Erythroblast (primary cell): ENCODE measurements around the gene SPAG16.
"Not testable (repeated sequence)": the region's sequence is repeated elsewhere in the genome, so short reads cannot be mapped to it uniquely, and the experiment has no call there.

Experiments
- DNase-seq, 2 experiments: peaks; one replicate each; lab custom pipeline; 2025; lab: John Stamatoyannopoulos, UW
- GATA1 ChIP-seq: IDR thresholded peaks from 2 replicates; pipeline ENCODE4 v1.6.1; 2011; ENCODE audit warnings: low read depth, mild to moderate bottlenecking, control low read depth, low read length, moderate library complexity
- POLR2A ChIP-seq: IDR thresholded peaks from 2 replicates; pipeline ENCODE4 v1.6.1; 2011; ENCODE audit warnings: mild to moderate bottlenecking, low read length

SPAG16 gene

DNA sequence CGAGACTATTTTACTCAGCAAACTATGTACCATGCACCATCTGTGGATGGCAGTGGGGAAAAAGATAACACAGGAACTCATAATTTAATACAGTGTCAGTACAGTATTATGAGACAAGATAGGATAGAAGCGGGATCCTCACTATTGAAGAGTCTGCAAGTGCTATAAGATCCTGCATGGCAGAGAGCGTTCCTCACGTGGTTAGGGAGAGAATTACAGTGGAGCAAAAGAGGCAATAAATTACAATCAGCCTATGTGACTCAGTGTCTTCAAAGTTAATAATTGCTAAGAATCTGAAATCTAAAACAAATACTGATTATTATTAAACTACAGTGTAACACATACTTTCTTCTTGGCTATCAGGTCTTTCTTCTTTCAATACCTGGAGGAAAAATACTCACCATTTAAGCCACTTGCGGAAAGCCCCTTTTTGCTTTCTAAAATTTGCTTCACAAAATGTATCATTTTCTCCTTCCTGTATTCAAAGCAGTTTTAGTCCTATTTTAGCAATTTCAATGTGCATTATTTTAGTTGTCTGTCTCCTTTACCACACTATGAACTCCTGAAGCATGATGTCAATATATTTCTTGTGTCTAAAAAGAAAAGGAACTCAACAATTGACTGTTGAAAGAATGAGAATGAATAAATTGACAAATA lies 342.9 kb downstream of the SPAG16 start:
- TF ChIP-seq POLR2A (no peak), GATA1 (no peak)
- no peak for DNase-seq

DNA sequence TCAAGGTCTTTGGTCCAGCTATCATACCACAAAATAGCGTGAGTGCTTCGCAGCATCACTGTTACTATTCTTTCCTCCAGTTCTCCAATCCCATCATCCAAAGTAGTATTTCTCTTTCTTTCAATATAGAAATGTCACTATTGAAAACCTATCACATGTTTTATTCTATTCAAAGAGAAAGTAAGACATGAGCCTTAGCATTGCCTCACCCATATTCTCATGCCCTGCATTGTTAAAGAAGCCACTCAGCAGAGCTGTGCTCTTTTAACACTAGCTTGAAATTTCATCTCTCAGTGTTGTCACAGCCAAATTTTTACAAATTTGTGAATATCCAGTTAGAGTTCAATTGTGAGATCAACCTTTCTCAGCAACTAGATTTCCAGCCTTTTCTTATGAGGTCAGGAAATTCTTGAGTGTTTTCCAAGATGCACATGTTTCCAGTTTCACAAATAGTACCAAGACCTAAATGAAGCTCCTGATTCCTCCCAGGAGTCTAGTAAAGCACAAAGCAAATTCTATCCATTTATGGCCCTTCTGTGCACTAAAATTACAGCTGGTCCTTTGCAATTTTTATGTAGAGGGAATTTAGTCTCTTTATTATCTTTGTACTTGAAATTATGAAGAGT lies 343.7 kb downstream of the SPAG16 start:
- DNase-seq: no peak

DNA sequence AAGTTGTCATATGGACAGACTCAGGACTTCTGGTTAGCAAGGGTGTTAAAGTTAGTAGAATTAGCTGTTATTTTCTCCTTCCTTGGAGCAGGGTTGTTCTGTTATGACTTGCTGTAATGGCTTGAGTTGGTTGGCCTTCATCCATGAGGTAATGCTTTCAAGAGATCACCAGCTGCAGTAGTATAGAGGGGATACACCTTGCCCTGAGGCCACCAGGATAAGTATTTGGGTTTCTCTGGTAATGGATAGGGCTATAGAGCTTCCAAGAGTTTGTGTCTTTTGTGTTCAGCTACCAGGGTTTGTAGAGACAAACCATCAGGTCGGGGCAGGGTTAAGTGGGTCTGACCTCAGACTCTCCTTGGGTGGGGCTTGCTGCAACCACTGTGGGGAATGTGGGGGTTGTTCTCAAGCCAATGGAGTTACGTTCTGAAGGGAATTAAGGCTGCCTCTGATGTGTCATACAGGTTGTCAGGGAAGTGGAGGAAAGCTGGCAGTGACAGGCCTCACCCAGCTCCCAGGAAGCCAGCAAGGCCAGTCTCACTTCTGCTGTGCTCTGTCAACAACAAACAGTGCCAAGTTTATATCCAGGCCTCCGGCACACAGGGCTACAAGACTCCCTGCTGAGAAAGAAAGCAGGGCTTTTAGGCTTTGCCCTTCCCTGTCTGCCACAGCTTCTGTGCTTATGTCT lies 356.6 kb downstream of the SPAG16 start:
- no peak for DNase-seq
- TF ChIP-seq POLR2A (no peak), GATA1 (no peak)

More for the DNA sequence above, 343.7 kb downstream of the SPAG16 start:
- TF ChIP-seq GATA1 (no peak), POLR2A (no peak)

- TF ChIP-seq GATA1 (no peak), POLR2A (no peak)
- no peak for DNase-seq
Measured at GRCh38 chr2:213644926-213645325, 360.7 kb downstream of the SPAG16 start.

- TF ChIP-seq GATA1: no peak
- no peak for TF ChIP-seq POLR2A
- no peak for DNase-seq
Measured at GRCh38 chr2:213649176-213649575, 364.9 kb downstream of the SPAG16 start.

GRCh38 chr2:213664817-213665216 lies 380.6 kb downstream of the SPAG16 start:
- DNase-seq: no peak
- TF ChIP-seq GATA1: no peak
- no peak for TF ChIP-seq POLR2A

- TF ChIP-seq POLR2A: no peak
- TF ChIP-seq GATA1: no peak
- no peak for DNase-seq
Measured at GRCh38 chr2:213669657-213670056, 385.4 kb downstream of the SPAG16 start.

DNA sequence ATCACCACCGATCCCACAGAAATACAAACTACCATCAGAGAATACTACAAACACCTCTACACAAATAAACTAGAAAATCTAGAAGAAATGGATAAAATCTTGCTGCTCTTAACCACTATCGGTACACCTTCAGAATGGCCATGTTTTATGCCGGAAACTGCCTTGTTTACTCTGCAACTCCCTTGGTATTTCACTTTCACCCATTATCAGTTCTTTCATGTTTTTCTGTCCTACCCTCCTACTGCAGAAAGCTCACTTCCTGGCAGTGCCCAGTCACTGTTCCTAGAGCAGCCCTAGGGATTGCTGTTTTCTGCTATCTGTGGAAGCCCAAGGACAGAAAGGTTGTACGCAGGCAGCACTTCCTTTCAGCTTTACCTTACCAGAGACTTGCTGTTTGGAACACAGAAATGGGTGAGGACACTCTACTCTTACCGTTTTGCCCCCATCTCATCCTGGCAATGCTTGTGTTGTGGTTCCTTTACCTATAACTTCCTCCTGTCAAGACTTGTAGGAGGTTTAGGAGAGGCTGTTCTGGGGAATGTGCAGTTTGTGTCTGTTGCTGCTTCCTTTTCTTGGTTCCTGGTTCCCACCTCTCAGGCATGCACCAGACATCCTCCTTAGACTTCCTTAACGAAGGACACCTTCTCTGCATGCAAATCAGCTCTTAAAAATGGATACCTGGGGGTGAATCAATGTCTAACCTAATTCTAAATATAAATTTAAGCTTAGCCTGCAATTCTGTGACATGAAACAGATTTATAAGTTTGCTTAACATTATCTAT lies 394.4 kb downstream of the SPAG16 start:
- TF ChIP-seq GATA1 (no peak), POLR2A (no peak)
- no peak for DNase-seq

DNA sequence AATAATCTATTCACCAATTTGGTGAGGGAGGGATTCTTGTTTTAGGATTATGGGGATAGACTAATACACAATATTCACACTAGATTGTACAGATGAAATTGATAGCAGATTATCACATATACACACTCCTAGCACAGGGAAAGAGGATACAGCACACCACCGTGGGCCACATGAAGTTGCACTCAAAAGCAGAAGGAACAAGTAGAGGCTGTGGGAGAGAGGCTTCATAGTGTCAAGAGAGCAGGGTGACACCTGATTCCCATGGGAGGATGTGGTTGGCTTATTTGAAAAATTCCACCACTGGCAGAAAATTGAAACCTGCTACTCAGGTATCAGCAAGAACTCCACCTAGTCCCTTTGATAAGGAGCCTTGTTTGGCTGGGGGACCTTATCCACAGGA lies 395.6 kb downstream of the SPAG16 start:
- DNase-seq: no peak

GRCh38 chr2:213682276-213682675 lies 398.0 kb downstream of the SPAG16 start:
- DNase-seq: no peak
- TF ChIP-seq POLR2A (no peak), GATA1 (no peak)

More for the DNA sequence above, 395.6 kb downstream of the SPAG16 start:
- TF ChIP-seq POLR2A (no peak), GATA1 (no peak)

- TF ChIP-seq GATA1 (no peak), POLR2A (no peak)
- no peak for DNase-seq
Measured at GRCh38 chr2:213688133-213688532, 403.9 kb downstream of the SPAG16 start.

GRCh38 chr2:213688825-213689224 lies 404.6 kb downstream of the SPAG16 start:
- DNase-seq: not testable (repeated sequence)

GRCh38 chr2:213689585-213689984 lies 405.3 kb downstream of the SPAG16 start:
- TF ChIP-seq GATA1: no peak
- TF ChIP-seq POLR2A: no peak
- DNase-seq: no peak

DNA sequence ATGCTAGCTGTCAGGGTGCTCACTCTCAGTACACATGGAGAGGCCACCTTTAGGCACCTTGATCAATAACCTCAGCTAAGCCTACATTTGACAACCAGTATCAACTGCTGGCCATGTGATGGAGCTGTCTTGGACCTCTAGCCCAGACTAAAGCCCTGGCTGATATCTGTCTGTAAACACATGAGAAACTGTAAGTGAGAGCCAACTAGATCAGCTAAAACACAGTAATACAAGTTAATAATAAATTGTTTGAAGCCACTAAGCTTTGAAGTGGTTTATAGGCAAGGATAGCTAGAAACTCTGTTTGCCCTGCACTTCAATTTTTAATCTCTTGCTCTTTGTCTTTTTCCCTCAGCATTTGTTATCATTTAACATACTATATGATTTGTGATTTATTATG lies 407.1 kb downstream of the SPAG16 start:
- TF ChIP-seq GATA1 (no peak), POLR2A (no peak)
- no peak for DNase-seq
